Measurements from ENCODE around the gene STBD1. TPM values are rescaled to one million over a fixed set of nuclear protein-coding genes. Genes with fewer than 3 reads are reported as not detected.

The STBD1 gene
- total RNA-seq, 3 donors from 2014 or later = 7.3 to 24.0 (median 8.8) TPM

DNA sequence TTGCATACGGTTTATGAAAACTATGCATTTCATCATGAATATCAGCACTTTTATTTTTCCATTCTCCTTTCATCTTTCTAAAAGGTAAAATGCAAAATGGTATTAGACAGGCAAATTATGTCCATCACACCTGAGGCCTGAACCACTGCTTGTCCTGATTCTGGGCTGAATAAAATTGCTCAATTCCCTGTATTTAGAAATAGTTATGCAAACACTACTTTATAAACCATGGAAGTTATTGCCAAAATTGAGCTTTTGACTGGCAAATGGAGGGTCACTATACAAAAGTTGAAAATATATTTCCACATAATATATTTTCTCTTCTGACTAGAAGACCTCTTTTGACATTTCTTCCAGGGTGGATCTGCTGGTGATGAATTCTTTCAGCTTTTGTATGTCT lies 34.0 kb upstream of the STBD1 start:
- TF ChIP-seq POLR2A (IDR thresholded peaks at IDR 0.05) (no peak), POLR2AphosphoS5 (IDR thresholded peaks at IDR 0.05) (no peak)
- TF ChIP-seq, protein P1, sequence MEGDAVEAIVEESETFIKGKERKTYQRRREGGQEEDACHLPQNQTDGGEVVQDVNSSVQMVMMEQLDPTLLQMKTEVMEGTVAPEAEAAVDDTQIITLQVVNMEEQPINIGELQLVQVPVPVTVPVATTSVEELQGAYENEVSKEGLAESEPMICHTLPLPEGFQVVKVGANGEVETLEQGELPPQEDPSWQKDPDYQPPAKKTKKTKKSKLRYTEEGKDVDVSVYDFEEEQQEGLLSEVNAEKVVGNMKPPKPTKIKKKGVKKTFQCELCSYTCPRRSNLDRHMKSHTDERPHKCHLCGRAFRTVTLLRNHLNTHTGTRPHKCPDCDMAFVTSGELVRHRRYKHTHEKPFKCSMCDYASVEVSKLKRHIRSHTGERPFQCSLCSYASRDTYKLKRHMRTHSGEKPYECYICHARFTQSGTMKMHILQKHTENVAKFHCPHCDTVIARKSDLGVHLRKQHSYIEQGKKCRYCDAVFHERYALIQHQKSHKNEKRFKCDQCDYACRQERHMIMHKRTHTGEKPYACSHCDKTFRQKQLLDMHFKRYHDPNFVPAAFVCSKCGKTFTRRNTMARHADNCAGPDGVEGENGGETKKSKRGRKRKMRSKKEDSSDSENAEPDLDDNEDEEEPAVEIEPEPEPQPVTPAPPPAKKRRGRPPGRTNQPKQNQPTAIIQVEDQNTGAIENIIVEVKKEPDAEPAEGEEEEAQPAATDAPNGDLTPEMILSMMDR (IDR thresholded peaks at IDR 0.05) = no peak
- no peak for DNase-seq (ENCODE audit: low spot score in 2 of 2)
- no peak overlapping the region for H3K4me3 ChIP-seq
- intact Hi-C loops (cut with DNase I; ENCODE audit: low total_unique reads) = no loop called here
- no peak overlapping the region for H3K27ac ChIP-seq
- H3K4me1 ChIP-seq = no peaks in the 10 kb centered on the region
- no peaks in the 10 kb centered on the region for H3K9me3 ChIP-seq
- H3K27me3 ChIP-seq = no peaks in the 10 kb centered on the region
- no peaks in the 10 kb centered on the region for H3K36me3 ChIP-seq

GRCh38 chr4:76272999-76273398 lies 33.5 kb upstream of the STBD1 start:
- Histone ChIP-seq H3K9me3 (no peaks in the 10 kb centered on the region), H3K27ac (no peak overlapping the region), H3K27me3 (no peaks in the 10 kb centered on the region), H3K4me3 (no peak overlapping the region), H3K36me3 (no peaks in the 10 kb centered on the region), H3K4me1 (no peaks in the 10 kb centered on the region)
- TF ChIP-seq POLR2A (IDR thresholded peaks at IDR 0.05) (no peak), POLR2AphosphoS5 (IDR thresholded peaks at IDR 0.05) (no peak)
- TF ChIP-seq, protein P1 (IDR thresholded peaks at IDR 0.05) = no peak
- intact Hi-C loops (cut with DNase I; ENCODE audit: low total_unique reads) = no loop called here
- DNase-seq (ENCODE audit: low spot score in 2 of 2) = no peak

- intact Hi-C loops (cut with DNase I; ENCODE audit: low total_unique reads) = no loop called here
- no peak overlapping the region for H3K27ac ChIP-seq
- no peak for DNase-seq (ENCODE audit: low spot score in 2 of 2)
- TF ChIP-seq POLR2AphosphoS5 (IDR thresholded peaks at IDR 0.05) = no peak
- TF ChIP-seq POLR2A (IDR thresholded peaks at IDR 0.05) = no peak
- TF ChIP-seq, protein P1 (IDR thresholded peaks at IDR 0.05) = no peak
- H3K27me3 ChIP-seq = no peaks in the 10 kb centered on the region
- H3K36me3 ChIP-seq = no peaks in the 10 kb centered on the region
- H3K4me1 ChIP-seq = no peaks in the 10 kb centered on the region
- no peak overlapping the region for H3K4me3 ChIP-seq
- H3K9me3 ChIP-seq = no peaks in the 10 kb centered on the region
These were observed 30.9 kb upstream of the STBD1 start for GRCh38 chr4:76275486-76276124.

GRCh38 chr4:76276813-76277212 lies 29.7 kb upstream of the STBD1 start:
- Histone ChIP-seq H3K27ac (no peak overlapping the region), H3K4me3 (no peak overlapping the region), H3K4me1 (no peaks in the 10 kb centered on the region), H3K36me3 (no peaks in the 10 kb centered on the region), H3K27me3 (no peaks in the 10 kb centered on the region), H3K9me3 (no peaks in the 10 kb centered on the region)
- TF ChIP-seq POLR2AphosphoS5 (IDR thresholded peaks at IDR 0.05) (no peak), POLR2A (IDR thresholded peaks at IDR 0.05) (no peak)
- TF ChIP-seq, protein P1 (IDR thresholded peaks at IDR 0.05) = no peak
- intact Hi-C loops (cut with DNase I; ENCODE audit: low total_unique reads) = no loop called here
- DNase-seq (ENCODE audit: low spot score in 2 of 2) = no peak

GRCh38 chr4:76277667-76278066 lies 28.9 kb upstream of the STBD1 start:
- intact Hi-C loops (cut with DNase I; ENCODE audit: low total_unique reads) = no loop called here

More at GRCh38 chr4:76277667-76278066, 28.9 kb upstream of the STBD1 start:
- Histone ChIP-seq H3K4me1 (no peaks in the 10 kb centered on the region), H3K27me3 (no peaks in the 10 kb centered on the region), H3K36me3 (no peaks in the 10 kb centered on the region), H3K4me3 (no peak overlapping the region), H3K9me3 (no peaks in the 10 kb centered on the region), H3K27ac (no peak overlapping the region)
- TF ChIP-seq POLR2A (IDR thresholded peaks at IDR 0.05) (no peak), POLR2AphosphoS5 (IDR thresholded peaks at IDR 0.05) (no peak)
- TF ChIP-seq, protein P1 (IDR thresholded peaks at IDR 0.05) = no peak
- DNase-seq (ENCODE audit: low spot score in 2 of 2) = no peak
